ENCODE results near the gene CFAP251.

CFAP251 gene

DNA sequence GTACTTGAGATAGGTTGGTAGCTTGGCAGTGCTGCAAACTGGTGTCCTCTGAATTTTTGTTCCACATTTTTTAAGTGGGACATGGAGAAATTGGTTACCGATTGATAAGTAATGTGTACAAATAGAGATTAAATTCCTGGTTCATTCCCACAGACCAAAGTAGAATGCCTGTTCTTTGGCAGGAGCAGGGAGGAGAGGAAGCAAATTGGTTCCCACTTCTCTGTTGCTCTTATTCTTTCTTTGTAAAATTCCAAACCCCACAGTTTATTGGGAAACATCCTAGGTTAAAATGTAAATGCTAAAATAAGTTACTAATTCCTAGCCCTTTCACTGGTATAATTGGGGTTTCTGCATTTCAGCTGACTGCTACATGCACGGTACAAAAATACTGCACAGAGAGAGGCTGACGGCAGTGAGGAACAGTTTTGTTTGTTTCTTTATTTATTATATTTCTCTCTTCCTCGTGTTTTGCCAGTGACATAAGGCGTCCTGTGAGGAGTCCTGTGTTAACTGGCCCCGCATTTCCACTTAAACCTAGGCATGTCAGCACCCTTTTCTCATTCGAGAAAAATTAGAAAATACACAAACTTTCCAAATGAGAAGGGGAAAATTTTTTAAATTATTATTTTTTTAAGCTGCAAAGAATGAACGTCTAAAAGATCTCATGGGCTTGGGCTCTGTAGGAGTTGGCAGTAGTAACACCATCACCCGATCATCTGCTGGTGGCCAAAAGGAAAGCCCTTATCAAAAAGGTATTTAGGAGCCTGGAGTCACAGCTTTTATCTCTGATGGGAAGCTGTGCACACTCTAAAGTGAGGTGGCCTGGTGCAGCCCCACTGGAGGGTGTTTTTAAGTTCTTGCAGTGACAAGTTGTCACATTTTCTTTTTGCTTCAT is 77.9 kb downstream of the CFAP251 start:
- Histone ChIP-seq H3K27ac (ENCODE audit: poor library complexity, severe bottlenecking) (no peak overlapping the region), H3K4me3 (ENCODE audit: severe bottlenecking) (no peak overlapping the region)

GRCh38 chr12:121996945-121997612 is 78.7 kb downstream of the CFAP251 start:
- H3K27ac ChIP-seq (ENCODE audit: poor library complexity, severe bottlenecking): no peak overlapping the region
- no peak for DNase-seq (ENCODE audit: low spot score)
- TF ChIP-seq CTCF (IDR thresholded peaks at IDR 0.05; ENCODE audit: poor library complexity, severe bottlenecking): no peak

More for the DNA sequence above, 77.9 kb downstream of the CFAP251 start:
- Histone ChIP-seq H3K4me1 (ENCODE audit: insufficient read depth, poor library complexity, severe bottlenecking) (peaks cover 16% of the 10 kb centered on the region), H3K27me3 (ENCODE audit: insufficient read depth, poor library complexity, severe bottlenecking) (no peaks in the 10 kb centered on the region), H3K9me3 (ENCODE audit: severe bottlenecking) (no peaks in the 10 kb centered on the region), H3K36me3 (ENCODE audit: low read depth) (no peaks in the 10 kb centered on the region)
- DNase-seq (ENCODE audit: low spot score) (no peak), ATAC-seq (ENCODE audit: low read depth) (no peak)
- no peak for TF ChIP-seq CTCF (IDR thresholded peaks at IDR 0.05; ENCODE audit: poor library complexity, severe bottlenecking)

GRCh38 chr12:122001466-122002209 is 83.2 kb downstream of the CFAP251 start:
- ATAC-seq (ENCODE audit: low read depth) (peak; percentile 95), DNase-seq (ENCODE audit: low spot score) (peak; percentile 86)
- TF ChIP-seq CTCF (IDR thresholded peaks at IDR 0.05; ENCODE audit: poor library complexity, severe bottlenecking): no peak

More at GRCh38 chr12:121996945-121997612, 78.7 kb downstream of the CFAP251 start:
- no peaks in the 10 kb centered on the region for H3K36me3 ChIP-seq (ENCODE audit: low read depth)
- no peak for ATAC-seq (ENCODE audit: low read depth)
- no peaks in the 10 kb centered on the region for H3K9me3 ChIP-seq (ENCODE audit: severe bottlenecking)
- no peaks in the 10 kb centered on the region for H3K27me3 ChIP-seq (ENCODE audit: insufficient read depth, poor library complexity, severe bottlenecking)
- no peak overlapping the region for H3K4me3 ChIP-seq (ENCODE audit: severe bottlenecking)
- peaks cover 12% of the 10 kb centered on the region for H3K4me1 ChIP-seq (ENCODE audit: insufficient read depth, poor library complexity, severe bottlenecking)

GRCh38 chr12:122003651-122004611 is 85.5 kb downstream of the CFAP251 start:
- no peak for DNase-seq (ENCODE audit: low spot score)
- Histone ChIP-seq H3K27ac (ENCODE audit: poor library complexity, severe bottlenecking) (no peak overlapping the region), H3K9me3 (ENCODE audit: severe bottlenecking) (no peaks in the 10 kb centered on the region), H3K36me3 (ENCODE audit: low read depth) (no peaks in the 10 kb centered on the region), H3K27me3 (ENCODE audit: insufficient read depth, poor library complexity, severe bottlenecking) (no peaks in the 10 kb centered on the region), H3K4me1 (ENCODE audit: insufficient read depth, poor library complexity, severe bottlenecking) (peaks cover 7% of the 10 kb centered on the region), H3K4me3 (ENCODE audit: severe bottlenecking) (no peak overlapping the region)
- no peak for TF ChIP-seq CTCF (IDR thresholded peaks at IDR 0.05; ENCODE audit: poor library complexity, severe bottlenecking)
- ATAC-seq (ENCODE audit: low read depth): no peak

More at GRCh38 chr12:122001466-122002209, 83.2 kb downstream of the CFAP251 start:
- Histone ChIP-seq H3K9me3 (ENCODE audit: severe bottlenecking) (no peaks in the 10 kb centered on the region), H3K4me1 (ENCODE audit: insufficient read depth, poor library complexity, severe bottlenecking) (peaks cover 7% of the 10 kb centered on the region), H3K4me3 (ENCODE audit: severe bottlenecking) (no peak overlapping the region), H3K27ac (ENCODE audit: poor library complexity, severe bottlenecking) (peak overlapping the region; percentile 67), H3K27me3 (ENCODE audit: insufficient read depth, poor library complexity, severe bottlenecking) (no peaks in the 10 kb centered on the region), H3K36me3 (ENCODE audit: low read depth) (no peaks in the 10 kb centered on the region)
